Measurements from ENCODE around the gene ZCCHC7.
"Not testable (repeated sequence)": the region's sequence is repeated elsewhere in the genome, so short reads cannot be mapped to it uniquely, and the experiment has no call there.

The ZCCHC7 gene

GRCh38 chr9:37395229-37395628 is 274.9 kb downstream of the ZCCHC7 start:
- Histone ChIP-seq H3K27ac (no peak overlapping the region), H3K27me3 (no peaks in the 10 kb centered on the region), H3K9me3 (no peaks in the 10 kb centered on the region), H3K4me3 (no peak overlapping the region), H3K36me3 (no peaks in the 10 kb centered on the region), H3K4me2 (no peak overlapping the region), H3K9ac (no peak overlapping the region), H3K4me1 (peaks cover 17% of the 10 kb centered on the region), H4K20me1 (no peaks in the 10 kb centered on the region)
- no peak for TF ChIP-seq Cebpa-rat (IDR thresholded peaks at IDR 0.05)

GRCh38 chr9:37395663-37396062 is 275.3 kb downstream of the ZCCHC7 start:
- Histone ChIP-seq H4K20me1 (no peaks in the 10 kb centered on the region), H3K27ac (no peak overlapping the region), H3K9ac (no peak overlapping the region), H3K4me3 (no peak overlapping the region), H3K36me3 (no peaks in the 10 kb centered on the region), H3K9me3 (no peaks in the 10 kb centered on the region), H3K4me1 (peaks cover 17% of the 10 kb centered on the region), H3K4me2 (no peak overlapping the region), H3K27me3 (no peaks in the 10 kb centered on the region)
- no peak for TF ChIP-seq Cebpa-rat (IDR thresholded peaks at IDR 0.05)

GRCh38 chr9:37397948-37398347 is 277.6 kb downstream of the ZCCHC7 start:
- H3K9ac ChIP-seq, H3K4me2 ChIP-seq, H3K27me3 ChIP-seq, H3K27ac ChIP-seq, H3K36me3 ChIP-seq, H3K9me3 ChIP-seq, H3K4me3 ChIP-seq, H4K20me1 ChIP-seq: not testable (repeated sequence)
- H3K4me1 ChIP-seq = peaks cover 23% of the 10 kb centered on the region

- Histone ChIP-seq H4K20me1 (no peaks in the 10 kb centered on the region), H3K4me2 (no peak overlapping the region), H3K27me3 (no peaks in the 10 kb centered on the region), H3K9me3 (no peaks in the 10 kb centered on the region), H3K27ac (no peak overlapping the region), H3K4me1 (peaks cover 27% of the 10 kb centered on the region), H3K36me3 (no peaks in the 10 kb centered on the region), H3K9ac (no peak overlapping the region), H3K4me3 (no peak overlapping the region)
- TF ChIP-seq Cebpa-rat (IDR thresholded peaks at IDR 0.05) = no peak
These were observed 278.2 kb downstream of the ZCCHC7 start for GRCh38 chr9:37398464-37399025.

GRCh38 chr9:37399336-37399735 is 279.0 kb downstream of the ZCCHC7 start:
- Histone ChIP-seq H3K9ac (no peak overlapping the region), H3K27ac (no peak overlapping the region), H3K9me3 (no peaks in the 10 kb centered on the region), H3K4me1 (peaks cover 27% of the 10 kb centered on the region), H3K4me2 (no peak overlapping the region), H3K36me3 (no peaks in the 10 kb centered on the region), H3K27me3 (no peaks in the 10 kb centered on the region), H3K4me3 (no peak overlapping the region), H4K20me1 (no peaks in the 10 kb centered on the region)
- TF ChIP-seq Cebpa-rat (IDR thresholded peaks at IDR 0.05) = no peak

- H3K9me3 ChIP-seq = no peaks in the 10 kb centered on the region
- H3K27me3 ChIP-seq = no peaks in the 10 kb centered on the region
- H3K36me3 ChIP-seq = no peaks in the 10 kb centered on the region
- H3K27ac ChIP-seq = no peak overlapping the region
- no peak overlapping the region for H3K4me3 ChIP-seq
- H3K4me1 ChIP-seq = peaks cover 50% of the 10 kb centered on the region
- no peak overlapping the region for H3K9ac ChIP-seq
- H4K20me1 ChIP-seq = no peaks in the 10 kb centered on the region
- H3K4me2 ChIP-seq = no peak overlapping the region
- no peak for TF ChIP-seq Cebpa-rat (IDR thresholded peaks at IDR 0.05)
These were observed 284.2 kb downstream of the ZCCHC7 start for GRCh38 chr9:37404590-37404989.

- H3K4me1 ChIP-seq = peaks cover 54% of the 10 kb centered on the region
- H3K4me2 ChIP-seq = no peak overlapping the region
- H4K20me1 ChIP-seq = no peaks in the 10 kb centered on the region
These were observed 285.0 kb downstream of the ZCCHC7 start for GRCh38 chr9:37405350-37405749.

GRCh38 chr9:37405764-37406380 is 285.5 kb downstream of the ZCCHC7 start:
- peak; percentile 59; the same call in 1 of the 2 replicates for TF ChIP-seq Cebpa-rat (IDR thresholded peaks at IDR 0.05)
- no peak overlapping the region for H3K4me3 ChIP-seq
- H3K9ac ChIP-seq = no peak overlapping the region
- peaks cover 60% of the 10 kb centered on the region for H3K4me1 ChIP-seq
- H3K36me3 ChIP-seq = no peaks in the 10 kb centered on the region
- no peak overlapping the region for H3K27ac ChIP-seq
- no peaks in the 10 kb centered on the region for H4K20me1 ChIP-seq
- H3K27me3 ChIP-seq = no peaks in the 10 kb centered on the region
- peak overlapping the region; percentile 75; the same call in 1 of the 2 replicates for H3K4me2 ChIP-seq
- H3K9me3 ChIP-seq = no peaks in the 10 kb centered on the region

More at GRCh38 chr9:37405350-37405749, 285.0 kb downstream of the ZCCHC7 start:
- no peaks in the 10 kb centered on the region for H3K9me3 ChIP-seq
- H3K27ac ChIP-seq = no peak overlapping the region
- no peak overlapping the region for H3K9ac ChIP-seq
- no peak overlapping the region for H3K4me3 ChIP-seq
- no peaks in the 10 kb centered on the region for H3K27me3 ChIP-seq
- H3K36me3 ChIP-seq = no peaks in the 10 kb centered on the region
- TF ChIP-seq Cebpa-rat (IDR thresholded peaks at IDR 0.05) = no peak

GRCh38 chr9:37406603-37407401 is 286.4 kb downstream of the ZCCHC7 start:
- Histone ChIP-seq H3K4me2 (peak overlapping the region; percentile 75), H3K4me1 (peaks cover 69% of the 10 kb centered on the region), H3K27ac (no peak overlapping the region), H4K20me1 (no peaks in the 10 kb centered on the region), H3K9me3 (no peaks in the 10 kb centered on the region), H3K9ac (no peak overlapping the region), H3K27me3 (no peaks in the 10 kb centered on the region), H3K36me3 (no peaks in the 10 kb centered on the region), H3K4me3 (no peak overlapping the region)
- no peak for TF ChIP-seq Cebpa-rat (IDR thresholded peaks at IDR 0.05)

DNA sequence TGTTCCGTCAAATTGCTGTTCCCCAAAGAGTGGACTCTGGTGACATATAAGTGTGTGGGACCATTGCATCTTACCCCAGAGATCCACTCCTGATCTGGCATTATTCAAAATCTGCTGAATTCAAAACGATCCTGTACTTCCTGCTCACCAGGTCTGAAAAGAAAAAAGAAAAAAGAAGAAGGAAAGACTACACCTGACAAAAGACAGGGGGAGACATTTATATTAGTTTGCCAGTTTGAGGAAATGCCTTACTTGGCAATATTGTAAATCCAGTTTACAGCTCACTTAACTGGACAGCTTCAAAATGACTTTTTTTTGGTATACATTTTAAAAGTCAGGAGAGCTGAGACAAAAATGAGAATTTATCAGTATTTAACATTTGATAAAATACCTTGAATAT is 287.1 kb downstream of the ZCCHC7 start:
- Histone ChIP-seq H3K36me3 (no peaks in the 10 kb centered on the region), H3K9ac (no peak overlapping the region), H3K27ac (no peak overlapping the region), H3K9me3 (no peaks in the 10 kb centered on the region), H3K4me2 (peak overlapping the region; percentile 75), H3K4me1 (peaks cover 74% of the 10 kb centered on the region), H4K20me1 (no peaks in the 10 kb centered on the region), H3K27me3 (no peaks in the 10 kb centered on the region), H3K4me3 (no peak overlapping the region)
- no peak for TF ChIP-seq Cebpa-rat (IDR thresholded peaks at IDR 0.05)
